Bronchial epithelial cell (primary cell): ENCODE measurements around the gene BUD13. TPM values are rescaled to one million over a fixed set of nuclear protein-coding genes. Genes with fewer than 3 reads are reported as not detected.

Experiments
- DNase-seq: peaks from one replicate; pipeline ENCODE4 v3.0.0-alpha.2; 2010; ENCODE audit warnings: low read depth
- FAIRE-seq: peaks from 2 replicates; lab custom pipeline; 2011; peaks lifted over from hg19 to GRCh38; lab: Jason Lieb, UNC
- H3K27me3 ChIP-seq: 2 replicates; pipeline ENCODE4 v1.5.1; 2011; ENCODE audit warnings: low read length; ENCODE audit not compliant: control insufficient read depth, insufficient read depth
- H3K36me3 ChIP-seq: 2 replicates; pipeline ENCODE4 v1.5.1; 2011; ENCODE audit warnings: low read length; ENCODE audit not compliant: control insufficient read depth, insufficient read depth
- H3K4me3 ChIP-seq: 2 replicates; pipeline ENCODE4 v1.5.1; 2011; ENCODE audit warnings: mild to moderate bottlenecking, low read depth, low read length, control low read depth
- CTCF ChIP-seq: IDR thresholded peaks from 2 replicates; pipeline ENCODE4 v1.5.1; 2011; ENCODE audit warnings: mild to moderate bottlenecking, moderate library complexity, low read length, control low read depth, inconsistent platforms; ENCODE audit not compliant: insufficient read depth, severe bottlenecking
- total RNA-seq: library from RNA; depleted of rRNA; stranded (reverse); fragments of >200 nt; gene quantifications from 2 replicates; pipeline ENCODE4 v1.2.1, GENCODE V29; 2014

BUD13 gene
- total RNA-seq, 1 donor from 2014 or later: 12.4 TPM

- Histone ChIP-seq H3K36me3 (no peaks in the 10 kb centered on the region), H3K4me3 (no peak overlapping the region), H3K27me3 (peaks cover 1% of the 10 kb centered on the region)
- no peak for TF ChIP-seq CTCF
- DNase-seq (no peak), FAIRE-seq (no peak)
Observed at GRCh38 chr11:116720895-116721294, 51.9 kb downstream of the BUD13 start.

GRCh38 chr11:116718955-116719501 is 53.8 kb downstream of the BUD13 start:
- Histone ChIP-seq H3K36me3 (no peaks in the 10 kb centered on the region), H3K4me3 (no peak overlapping the region), H3K27me3 (no peaks in the 10 kb centered on the region)
- DNase-seq: no peak
- no peak for TF ChIP-seq CTCF
- FAIRE-seq: no peak

- Histone ChIP-seq H3K4me3 (no peak overlapping the region), H3K36me3 (no peaks in the 10 kb centered on the region), H3K27me3 (no peaks in the 10 kb centered on the region)
- DNase-seq: no peak
- no peak for FAIRE-seq
- TF ChIP-seq CTCF: no peak
Observed at GRCh38 chr11:116716621-116717020, 56.2 kb downstream of the BUD13 start.

GRCh38 chr11:116715383-116715782 is 57.4 kb downstream of the BUD13 start:
- no peaks in the 10 kb centered on the region for H3K27me3 ChIP-seq
- no peaks in the 10 kb centered on the region for H3K36me3 ChIP-seq
- no peak for TF ChIP-seq CTCF
- FAIRE-seq (no peak), DNase-seq (no peak)
- H3K4me3 ChIP-seq: no peak overlapping the region

- Histone ChIP-seq H3K36me3 (no peaks in the 10 kb centered on the region), H3K4me3 (no peak overlapping the region), H3K27me3 (no peaks in the 10 kb centered on the region)
- FAIRE-seq (no peak), DNase-seq (no peak)
- no peak for TF ChIP-seq CTCF
Observed at GRCh38 chr11:116714902-116715301, 57.9 kb downstream of the BUD13 start.

- DNase-seq (no peak), FAIRE-seq (no peak)
- H3K27me3 ChIP-seq: peaks cover 2% of the 10 kb centered on the region
- no peak for TF ChIP-seq CTCF
- no peak overlapping the region for H3K4me3 ChIP-seq
- no peaks in the 10 kb centered on the region for H3K36me3 ChIP-seq
Observed at GRCh38 chr11:116712428-116712827, 60.4 kb downstream of the BUD13 start.
